NCI-H524 treated with DMSO at 0.1 percent for 48 hours (cell line): ENCODE results near the gene POLR3E.
"Not testable (repeated sequence)": the region's sequence is repeated elsewhere in the genome, so short reads cannot be mapped to it uniquely, and the experiment has no call there.

Experiments
- DNase-seq: peaks from one replicate; lab custom pipeline; 2025; lab: John Stamatoyannopoulos, UW

The POLR3E gene

DNA sequence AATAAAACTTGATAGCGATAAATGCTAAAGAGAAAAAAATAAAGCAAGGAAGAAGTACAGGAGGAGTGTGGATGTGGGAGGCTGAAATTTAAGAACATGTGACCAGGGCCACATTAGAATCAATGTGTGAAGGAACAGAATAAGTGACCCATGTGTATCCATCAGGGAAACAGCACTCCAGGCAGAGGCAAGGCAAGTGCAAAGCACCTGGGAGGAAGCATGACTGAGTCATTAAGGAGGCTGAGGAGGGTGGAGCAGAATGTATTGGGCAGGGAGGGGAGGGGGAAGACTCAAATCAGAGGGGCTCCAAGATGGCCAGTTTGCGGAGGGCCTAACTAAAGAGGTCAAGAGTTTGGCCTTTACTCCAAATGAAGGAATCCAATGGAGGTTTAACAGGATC is 69.2 kb downstream of the POLR3E start:
- DNase-seq, result no peak

- no peak for DNase-seq
These were observed 69.7 kb downstream of the POLR3E start for GRCh38 chr16:22366889-22367288.

GRCh38 chr16:22368200-22368826 is 71.1 kb downstream of the POLR3E start:
- not testable (repeated sequence) for DNase-seq

DNA sequence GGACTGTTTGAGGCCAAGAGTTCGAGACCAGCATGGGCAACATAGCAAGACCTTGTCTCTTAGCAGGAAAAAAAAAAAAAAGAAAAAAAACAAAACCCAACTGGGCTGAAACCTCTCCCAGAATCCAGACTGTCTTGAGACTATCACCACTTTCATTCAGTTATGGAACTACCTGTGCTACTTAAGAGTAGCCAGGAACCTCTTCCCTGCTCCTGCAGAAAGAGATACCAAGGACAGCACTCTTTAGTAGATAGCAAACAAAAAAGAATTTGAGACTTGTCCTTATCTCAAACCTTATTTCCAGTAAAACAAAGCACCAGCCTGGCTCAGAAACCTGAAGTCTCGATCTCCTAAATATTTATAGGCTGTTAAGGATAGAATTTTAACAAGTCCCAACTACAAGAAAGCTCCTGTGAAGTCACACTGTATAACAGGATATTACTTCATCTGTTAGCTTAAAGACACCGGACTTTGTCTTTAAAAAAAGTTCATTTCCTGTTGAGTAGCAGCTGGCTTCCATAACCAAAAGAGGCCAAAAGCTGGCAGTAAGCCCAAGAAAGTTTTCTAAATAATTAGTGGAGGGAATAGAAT is 72.1 kb downstream of the POLR3E start:
- DNase-seq, result no peak

DNA sequence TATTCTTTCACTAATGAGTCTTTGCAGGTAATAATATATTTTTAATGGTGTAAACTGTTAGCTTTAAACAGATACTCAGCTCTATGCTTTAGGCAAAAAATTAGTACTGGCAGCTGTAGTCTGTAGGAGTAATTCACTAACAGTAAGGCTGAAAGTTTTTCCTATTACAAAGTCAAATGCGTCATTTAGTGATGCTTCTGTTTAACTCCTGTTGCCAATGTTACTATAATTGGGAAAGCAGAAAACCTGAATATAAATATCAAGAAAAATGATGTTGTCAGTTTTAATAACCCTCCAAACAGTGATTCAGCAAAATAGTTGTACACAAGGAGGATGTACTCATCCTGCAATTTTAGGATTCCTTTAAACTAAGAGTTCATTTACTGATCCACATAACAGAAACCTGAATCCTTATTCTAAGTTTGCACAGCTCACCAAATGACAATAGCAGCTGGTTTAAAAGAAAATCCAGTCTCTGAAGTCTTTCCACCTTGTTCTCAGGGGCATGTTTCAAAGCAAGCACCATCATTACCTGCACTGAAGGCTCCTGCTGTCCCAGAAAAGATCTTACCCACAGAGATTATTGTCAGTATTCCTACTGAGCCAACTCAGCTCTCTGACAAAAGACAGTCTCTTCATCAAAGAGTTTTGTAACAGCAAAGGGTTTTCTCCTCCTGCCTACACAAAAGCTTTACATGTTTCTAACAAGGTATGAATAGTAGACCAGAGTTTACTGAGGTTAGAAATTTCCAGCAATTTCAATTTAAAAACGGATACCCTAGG is 73.0 kb downstream of the POLR3E start:
- no peak for DNase-seq

DNA sequence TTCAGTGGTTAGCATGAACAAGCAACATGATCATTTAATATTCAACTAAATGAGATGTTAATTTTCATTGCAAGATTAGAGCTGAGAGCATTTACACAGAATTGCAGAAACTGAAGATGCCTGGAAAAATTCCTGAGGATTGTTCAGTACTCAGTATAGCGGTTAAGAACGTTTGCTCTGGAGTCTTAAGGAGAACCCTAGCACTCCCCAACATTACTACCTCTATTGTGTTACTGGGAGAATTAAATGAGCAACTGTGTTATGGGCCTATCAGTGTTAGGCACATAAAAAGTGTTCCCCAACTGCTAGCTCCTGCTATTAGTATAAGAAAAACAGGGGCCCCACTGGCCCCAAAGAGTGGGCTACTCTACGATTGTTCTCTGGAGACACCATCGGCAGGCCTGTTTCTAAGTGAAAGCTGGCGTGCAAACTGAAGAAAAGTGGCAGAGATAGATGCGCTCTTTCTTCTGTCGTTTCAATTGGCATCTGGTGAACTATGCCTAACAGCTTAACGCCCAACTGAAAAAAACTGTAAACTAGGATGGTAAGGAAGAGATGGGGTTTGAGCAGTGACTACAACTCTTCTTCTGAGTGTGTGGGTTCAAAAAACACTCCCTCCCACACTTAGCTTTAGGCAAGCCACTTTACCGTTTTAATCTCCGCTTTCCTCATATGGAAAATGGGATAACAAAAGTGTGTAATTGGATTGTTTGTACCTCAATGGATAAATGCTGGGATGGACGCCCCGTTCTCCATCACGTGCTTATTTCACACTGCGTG is 75.9 kb downstream of the POLR3E start:
- no peak for DNase-seq

- no peak for DNase-seq
These were observed 76.6 kb downstream of the POLR3E start for GRCh38 chr16:22373662-22374310.

DNA sequence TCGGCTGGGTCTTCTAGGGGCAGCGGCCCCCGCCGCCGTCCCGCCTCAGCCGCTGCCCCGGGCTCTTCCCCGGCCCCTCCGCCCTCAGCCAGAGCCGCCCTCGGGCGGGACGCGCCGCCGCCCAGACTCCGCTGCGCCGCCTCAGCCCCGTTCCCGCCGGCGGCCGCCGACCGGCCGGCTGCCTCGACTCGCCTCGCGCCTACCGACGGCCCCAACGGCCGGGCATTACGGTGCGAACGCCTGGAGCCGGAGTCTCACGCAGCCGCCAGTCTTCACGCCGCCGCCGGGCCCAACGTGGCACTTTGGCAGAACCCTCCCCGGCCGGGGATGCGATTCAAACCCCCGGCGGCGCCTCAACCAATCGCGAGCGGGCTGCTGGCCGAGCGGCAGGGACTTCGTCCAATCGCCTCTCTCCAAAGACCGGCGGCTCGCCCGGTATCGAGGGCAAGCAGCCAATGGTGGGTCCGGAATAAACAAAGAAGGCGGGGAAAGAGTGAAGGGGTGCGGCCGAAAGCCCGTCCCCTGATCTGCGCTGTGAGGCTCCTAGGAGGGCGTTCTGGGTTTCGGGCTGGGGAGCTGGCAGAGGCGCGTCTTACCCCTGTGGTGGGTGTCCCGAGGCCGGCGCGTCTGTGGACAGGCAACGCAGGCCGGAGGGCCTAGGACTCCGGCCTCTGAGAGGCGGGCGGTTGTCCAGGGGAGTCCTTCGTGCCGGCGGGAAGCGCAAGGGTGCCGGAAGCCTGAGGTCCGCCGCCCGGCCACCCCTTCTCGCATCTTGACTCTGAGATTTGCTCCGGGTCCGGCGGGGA is 77.3 kb downstream of the POLR3E start, which contains the start of gene CDR2:
CDR2 (minus strand) TSS at position 309 of the 806 bp plus-strand sequence. CDS start 310 bp downstream, outside the sequence.
- DNase-seq, result peak; percentile 87

DNA sequence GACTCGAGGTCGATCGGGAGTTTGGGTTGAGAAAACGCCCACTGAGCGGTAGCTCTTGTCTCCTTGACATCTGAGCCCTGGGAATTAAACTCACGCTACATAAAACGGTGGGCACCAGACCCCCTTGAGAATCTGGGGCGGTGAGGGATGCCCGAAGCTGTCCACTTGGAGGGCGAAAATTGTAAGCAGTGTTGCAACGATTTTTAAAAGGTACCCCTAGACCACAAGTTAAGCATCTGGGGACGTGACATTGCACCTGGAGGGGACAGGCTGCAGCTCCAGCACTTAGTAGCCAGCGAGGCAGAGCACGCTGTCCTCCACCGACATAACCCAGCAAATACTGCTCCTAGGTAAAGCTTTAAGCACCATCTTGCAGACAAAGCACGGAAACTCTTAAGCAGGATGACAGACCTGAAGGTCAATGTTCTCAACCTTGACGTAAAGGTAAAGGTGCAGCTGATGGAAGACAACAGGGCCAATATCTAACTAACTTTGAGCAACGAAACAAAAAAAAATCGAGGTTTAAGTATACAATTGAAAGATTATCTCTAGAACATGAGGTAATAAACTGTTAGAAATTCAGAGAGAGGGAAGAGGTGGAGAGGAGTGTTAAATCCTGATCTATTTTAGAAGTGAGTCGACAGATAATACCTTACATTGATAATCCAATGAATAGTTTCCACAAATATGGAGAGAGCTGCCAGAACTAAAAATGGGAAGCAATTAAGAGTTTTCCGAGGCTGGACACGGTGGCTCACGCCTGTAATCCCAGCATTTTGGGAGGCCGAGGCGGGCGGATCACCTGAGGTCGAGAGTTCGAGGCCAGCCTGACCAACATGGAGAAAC is 78.1 kb downstream of the POLR3E start:
- DNase-seq, result no peak

GRCh38 chr16:22375963-22376640 is 78.9 kb downstream of the POLR3E start:
- DNase-seq, result no peak

GRCh38 chr16:22379656-22380055 is 82.4 kb downstream of the POLR3E start:
- DNase-seq, result no peak

DNA sequence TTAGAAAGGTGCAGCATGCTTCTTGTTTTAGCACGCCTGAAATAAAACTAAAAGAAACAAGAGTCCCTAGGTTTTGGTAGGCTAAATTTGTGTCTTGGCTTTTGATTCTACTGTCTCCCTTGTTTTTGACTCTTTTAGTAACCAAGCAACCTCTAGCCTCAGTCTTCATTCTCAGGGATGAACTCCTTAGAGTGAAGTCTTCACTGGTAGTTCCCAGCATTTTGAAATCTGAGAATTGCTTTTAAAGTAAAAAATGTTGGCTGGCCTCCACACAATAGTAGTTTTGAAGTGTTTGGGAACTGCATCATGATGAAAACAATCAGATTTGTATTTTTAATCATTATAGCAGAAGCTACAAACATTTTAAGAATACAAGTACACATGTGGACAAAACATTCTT is 83.3 kb downstream of the POLR3E start:
- no peak for DNase-seq

- no peak for DNase-seq
These were observed 84.2 kb downstream of the POLR3E start for GRCh38 chr16:22381392-22381791.

DNA sequence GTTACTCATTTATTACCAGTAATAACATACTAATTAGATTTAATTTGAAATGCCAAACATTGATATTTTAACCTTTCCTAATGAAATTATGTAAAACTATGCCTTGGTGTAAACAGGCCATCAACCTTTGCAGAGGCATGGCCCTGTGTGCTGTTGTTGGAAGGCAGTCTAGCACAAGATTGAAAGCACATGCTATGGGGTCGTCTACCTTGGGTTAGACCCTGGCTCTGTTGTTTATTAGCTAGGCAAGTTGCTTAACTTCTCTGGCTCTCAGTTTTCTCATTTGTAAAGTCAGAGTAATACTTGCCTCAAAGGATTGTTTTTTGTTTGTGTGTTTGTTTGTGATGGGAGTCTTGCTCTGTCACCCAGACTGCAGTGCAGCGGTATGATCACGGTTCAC is 86.6 kb downstream of the POLR3E start:
- DNase-seq, result no peak
